ENCODE data around the gene BRCA2.

The BRCA2 gene

DNA sequence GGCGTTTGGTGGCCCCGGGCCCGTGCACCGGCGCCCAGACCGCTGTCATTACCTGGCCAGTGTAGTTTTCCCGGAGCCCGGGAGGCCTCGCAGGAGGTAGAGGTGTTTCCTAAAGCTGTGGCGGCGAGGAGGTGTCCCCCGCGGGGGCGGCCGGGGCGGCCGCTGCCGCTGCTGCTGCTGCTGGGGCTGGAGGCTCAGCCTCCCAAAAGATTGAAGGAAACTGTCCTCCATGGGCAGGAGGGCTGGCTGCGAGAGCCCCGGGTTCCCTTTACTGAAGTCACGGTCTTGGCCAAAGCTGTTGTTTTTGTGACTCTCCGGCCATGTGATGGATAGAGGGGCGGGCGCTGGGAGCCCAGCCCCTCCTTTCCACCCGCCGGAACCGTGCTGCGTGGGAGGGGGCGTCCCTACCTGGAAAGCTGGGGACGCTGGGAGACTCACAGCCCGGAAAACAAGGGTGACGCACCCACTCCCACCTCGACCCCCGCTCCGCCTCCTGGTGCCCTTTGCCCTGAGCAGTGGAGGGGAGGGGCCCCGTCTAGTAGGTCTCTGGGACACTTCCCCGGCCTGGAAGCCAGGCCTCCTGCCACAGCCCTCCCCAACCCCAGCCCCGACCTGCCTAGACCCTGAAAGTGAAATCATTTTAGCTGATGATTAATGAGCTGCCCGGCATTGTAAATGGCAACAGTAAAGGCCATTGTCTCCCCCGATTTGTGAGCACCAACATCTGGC, 112.7 kb downstream of the BRCA2 start, which contains the start of gene N4BP2L1:
Gene N4BP2L1 (minus strand): TSS at position 279 of the 729 bp plus-strand sequence. CDS start 48 bp downstream, at position 231.
- DNase-seq (ENCODE audit: low spot score): peak; percentile 83

DNA sequence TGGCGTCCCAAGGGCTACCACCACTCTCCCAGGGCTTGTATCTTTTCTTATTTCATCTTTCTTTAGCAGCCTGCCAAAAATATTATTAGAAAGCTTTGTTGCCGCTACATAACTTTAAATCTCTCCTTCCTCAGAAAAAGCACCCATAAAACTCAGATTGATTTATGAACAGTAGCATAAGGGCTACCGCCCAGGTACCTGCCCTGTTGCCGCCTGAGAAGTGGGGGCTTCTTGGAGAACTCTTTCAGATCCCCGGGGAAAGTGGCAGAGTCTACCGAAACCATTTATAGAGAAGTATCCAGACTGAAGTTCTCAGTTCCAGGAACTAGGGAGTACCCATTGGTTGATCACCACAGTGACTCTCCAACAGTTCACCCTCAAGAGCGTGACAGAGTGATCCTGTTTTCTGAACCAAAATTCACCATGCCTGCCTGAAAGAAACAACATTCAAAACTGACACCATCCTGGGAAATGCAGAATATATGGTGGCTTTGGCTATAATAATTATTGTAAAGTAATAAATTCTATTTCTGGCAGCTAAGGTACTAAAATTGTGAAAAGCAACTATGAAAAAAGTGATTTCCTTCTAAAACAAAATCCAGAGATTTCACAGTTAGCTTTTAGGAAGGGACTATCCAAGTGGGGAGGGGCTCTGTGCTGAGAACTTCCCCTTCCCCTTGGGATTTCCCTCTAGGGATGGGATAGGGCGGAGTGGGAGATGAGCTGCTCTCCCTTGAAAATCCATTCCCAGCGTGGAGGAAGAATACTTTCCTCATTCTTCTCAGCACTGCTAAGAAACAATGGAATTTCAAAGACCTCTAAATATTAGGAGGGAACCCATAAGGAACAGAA, 113.5 kb downstream of the BRCA2 start:
- no peak for DNase-seq (ENCODE audit: low spot score)

GRCh38 chr13:32429433-32429909, 114.2 kb downstream of the BRCA2 start:
- no peak for DNase-seq (ENCODE audit: low spot score)

DNA sequence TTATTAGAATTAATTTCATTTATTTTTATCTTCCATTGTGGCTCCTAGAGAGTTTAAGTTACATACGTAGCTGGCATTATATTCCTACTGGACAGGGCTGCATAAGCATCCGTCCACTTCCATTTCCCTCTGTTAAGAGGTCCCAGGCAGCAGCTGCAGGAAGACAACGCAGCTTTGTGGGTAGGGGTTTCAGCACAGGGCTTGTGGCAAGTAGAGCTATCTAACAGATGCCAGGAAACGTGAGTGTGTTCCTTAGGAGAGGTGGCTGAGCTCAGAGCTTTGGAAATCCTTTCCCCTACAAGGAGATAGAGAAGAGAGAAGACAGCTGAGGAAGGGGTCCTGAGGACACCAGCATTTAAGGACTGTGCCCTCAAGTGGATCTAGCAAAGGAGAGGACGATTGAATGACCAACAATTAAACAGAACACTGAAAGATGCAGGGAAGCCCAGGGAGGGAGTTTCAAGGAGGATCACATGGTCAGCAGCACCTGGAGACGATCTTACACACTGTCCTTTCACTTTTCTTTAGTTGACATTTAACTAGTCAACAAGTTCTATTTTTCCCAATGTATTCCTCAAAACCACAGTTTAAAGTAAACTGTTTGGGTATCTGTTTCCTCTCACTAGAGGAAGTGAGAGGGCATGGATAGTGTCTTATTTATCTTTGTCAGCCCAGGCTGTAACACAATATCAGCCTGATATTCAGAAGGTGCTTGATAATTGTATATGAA, 114.9 kb downstream of the BRCA2 start:
- DNase-seq (ENCODE audit: low spot score): no peak

- DNase-seq (ENCODE audit: low spot score): no peak
Measured at GRCh38 chr13:32431361-32431760, 116.1 kb downstream of the BRCA2 start.

DNA sequence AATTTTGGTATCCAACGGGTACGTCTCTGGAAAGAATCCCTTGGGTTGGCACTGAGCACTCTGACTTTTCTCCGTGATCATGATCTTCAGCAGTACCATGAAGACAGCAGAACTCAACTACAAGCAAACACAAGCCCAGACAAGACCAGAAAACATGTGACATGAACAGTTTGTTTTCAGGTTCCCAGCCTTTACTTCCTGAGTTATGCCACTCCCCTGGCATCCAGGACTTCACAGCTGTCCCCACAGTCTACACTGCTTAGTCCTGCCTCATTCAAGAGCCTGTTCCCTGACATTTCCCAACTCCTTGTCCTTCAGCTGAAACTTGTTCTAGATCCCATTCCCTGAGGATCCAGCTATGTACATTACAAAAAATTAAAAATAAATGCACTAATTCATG, 117.5 kb downstream of the BRCA2 start:
- no peak for DNase-seq (ENCODE audit: low spot score)

- DNase-seq (ENCODE audit: low spot score): no peak
Measured at GRCh38 chr13:32438871-32439270, 123.6 kb downstream of the BRCA2 start.

- DNase-seq (ENCODE audit: low spot score): peak; percentile 37
Measured at GRCh38 chr13:32443111-32443510, 127.8 kb downstream of the BRCA2 start.

GRCh38 chr13:32445461-32445860, 130.2 kb downstream of the BRCA2 start:
- no peak for DNase-seq (ENCODE audit: low spot score)

- no peak for DNase-seq (ENCODE audit: low spot score)
Measured at GRCh38 chr13:32446220-32446619, 130.9 kb downstream of the BRCA2 start.

DNA sequence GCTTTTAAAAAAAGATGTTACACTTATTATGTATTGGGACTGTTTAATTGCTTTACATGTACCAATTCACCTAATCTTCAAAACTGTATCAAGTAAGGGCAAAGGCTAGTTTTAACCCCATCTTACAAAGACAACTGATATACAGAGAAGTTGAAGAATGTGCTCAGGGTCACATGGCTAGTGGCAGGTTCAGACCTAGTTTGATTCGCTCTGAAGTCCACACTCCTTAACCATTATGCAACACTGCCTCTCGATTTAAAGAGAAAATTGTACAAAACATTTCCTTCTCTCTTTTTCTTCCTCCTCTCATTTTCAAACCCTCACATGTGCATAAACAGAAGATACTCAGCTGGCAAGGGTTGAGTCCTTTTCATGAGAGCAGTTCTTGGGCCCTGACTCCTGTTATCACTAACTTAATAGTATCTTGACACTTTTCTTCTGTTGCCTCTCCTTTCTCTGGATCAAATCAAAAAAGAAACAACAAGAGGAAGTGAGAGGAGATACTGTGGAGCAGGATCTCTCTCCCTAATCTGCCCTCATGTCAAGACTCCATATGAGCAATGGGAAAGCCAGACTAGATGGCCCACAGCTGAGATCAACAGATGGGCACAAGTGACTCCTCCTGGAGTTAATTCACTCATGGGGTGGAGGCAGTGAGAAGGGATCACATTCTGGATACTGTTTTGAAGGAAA, 131.6 kb downstream of the BRCA2 start:
- DNase-seq (ENCODE audit: low spot score): no peak

- no peak for DNase-seq (ENCODE audit: low spot score)
Measured at GRCh38 chr13:32447894-32448623, 132.8 kb downstream of the BRCA2 start.

DNA sequence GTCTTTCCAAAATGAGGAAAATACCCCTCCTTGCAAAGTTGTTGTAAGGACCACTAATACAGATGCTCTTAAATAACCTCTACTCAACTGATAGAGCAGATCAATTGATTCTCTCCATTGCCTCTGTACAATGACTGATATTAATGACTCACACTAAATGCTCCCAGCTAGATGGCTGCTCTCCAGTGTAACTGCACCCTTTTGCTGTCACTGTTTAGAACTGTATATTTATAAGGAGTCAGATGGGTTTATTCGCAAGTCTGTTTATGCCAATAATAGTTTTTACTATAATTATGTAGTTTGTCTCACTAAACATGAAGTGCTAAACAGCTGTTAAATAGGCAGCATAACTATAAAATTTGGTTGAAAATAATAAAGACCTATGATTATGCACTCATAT, 133.7 kb downstream of the BRCA2 start:
- DNase-seq (ENCODE audit: low spot score): no peak
